DND-41 (cell line): ENCODE results near the gene TMEM132C.

Experiments
- ATAC-seq: fragments of 200-7000 bp; cut with Tn5 transposase; 3 replicates; pipeline ENCODE4 v1.9.1; 2021; ENCODE audit warnings: low read depth; ENCODE audit not compliant: insufficient read depth
- DNase-seq: peaks from one replicate; pipeline ENCODE4 v3.0.0-alpha.2; 2020
- H2AFZ ChIP-seq: 2 replicates; pipeline ENCODE4 v1.6.0; 2012; ENCODE audit warnings: low read depth, low read length
- H3K27ac ChIP-seq: 2 replicates; pipeline ENCODE4 v1.5.1; 2012; ENCODE audit warnings: low read length, inconsistent platforms
- H3K27me3 ChIP-seq: fragments of 200-600 bp; sonication (generic); 2 replicates; pipeline ENCODE4 v1.6.0; 2012; ENCODE audit warnings: low read length, mild to moderate bottlenecking, inconsistent platforms; ENCODE audit not compliant: insufficient read depth, poor library complexity
- H3K36me3 ChIP-seq: 2 replicates; pipeline ENCODE4 v1.5.1; 2012; ENCODE audit warnings: low read length, inconsistent platforms; ENCODE audit not compliant: insufficient read depth
- H3K4me1 ChIP-seq: 2 replicates; pipeline ENCODE4 v1.5.1; 2012; ENCODE audit warnings: mild to moderate bottlenecking, low read length; ENCODE audit not compliant: insufficient read depth
- H3K4me2 ChIP-seq: 2 replicates; pipeline ENCODE4 v1.6.0; 2012; ENCODE audit warnings: mild to moderate bottlenecking, moderate library complexity, low read length, inconsistent platforms; ENCODE audit not compliant: insufficient read depth
- H3K4me3 ChIP-seq, 2 experiments: fragments of 200-600 bp in 1 of 2; shearing (Covaris generic) in 1 of 2; 2 replicates each; pipeline ENCODE4 v1.5.1; 2012 to 2016; ENCODE audit warnings: inconsistent platforms in 2 of 2, low read length in 2 of 2, mild to moderate bottlenecking in 2 of 2, low read depth in 1 of 2, moderate library complexity in 1 of 2
- H3K79me2 ChIP-seq: 2 replicates; pipeline ENCODE4 v1.6.0; 2012; ENCODE audit warnings: low read length, inconsistent platforms; ENCODE audit not compliant: insufficient read depth
- H3K9ac ChIP-seq: 2 replicates; pipeline ENCODE4 v1.6.0; 2012; ENCODE audit warnings: low read depth, mild to moderate bottlenecking, inconsistent platforms, low read length, moderate library complexity
- H3K9me3 ChIP-seq: 2 replicates; pipeline ENCODE4 v1.5.1; 2012; ENCODE audit warnings: low read length, moderate library complexity, mild to moderate bottlenecking, inconsistent platforms; ENCODE audit not compliant: insufficient read depth, severe bottlenecking
- H4K20me1 ChIP-seq: 2 replicates; pipeline ENCODE4 v1.6.0; 2012; ENCODE audit warnings: low read length; ENCODE audit not compliant: insufficient read depth
- CTCF ChIP-seq: IDR thresholded peaks from 2 replicates; pipeline ENCODE4 v1.5.1; 2012; ENCODE audit warnings: borderline replicate concordance, low read length, moderate library complexity, mild to moderate bottlenecking; ENCODE audit not compliant: poor library complexity, severe bottlenecking; ENCODE audit errors: extremely low read depth
- EZH2 ChIP-seq: IDR thresholded peaks from 3 replicates; pipeline ENCODE4 v1.6.1; 2012; ENCODE audit warnings: borderline replicate concordance, low read depth, mild to moderate bottlenecking, moderate library complexity, low read length, inconsistent platforms; ENCODE audit not compliant: severe bottlenecking

TMEM132C gene

GRCh38 chr12:128694445-128694844 lies 427.5 kb downstream of the TMEM132C start:
- Histone ChIP-seq H3K27ac (no peak overlapping the region), H3K4me3 (no peak overlapping the region), H3K27me3 (no peaks in the 10 kb centered on the region), H2AFZ (no peak overlapping the region), H3K9me3 (peaks cover 8% of the 10 kb centered on the region), H3K4me2 (no peak overlapping the region), H4K20me1 (no peaks in the 10 kb centered on the region), H3K9ac (no peak overlapping the region), H3K79me2 (no peaks in the 10 kb centered on the region), H3K36me3 (no peaks in the 10 kb centered on the region), H3K4me1 (no peaks in the 10 kb centered on the region)
- TF ChIP-seq CTCF: no peak
- TF ChIP-seq EZH2: no peak
- no peak for ATAC-seq
- DNase-seq: no peak

DNA sequence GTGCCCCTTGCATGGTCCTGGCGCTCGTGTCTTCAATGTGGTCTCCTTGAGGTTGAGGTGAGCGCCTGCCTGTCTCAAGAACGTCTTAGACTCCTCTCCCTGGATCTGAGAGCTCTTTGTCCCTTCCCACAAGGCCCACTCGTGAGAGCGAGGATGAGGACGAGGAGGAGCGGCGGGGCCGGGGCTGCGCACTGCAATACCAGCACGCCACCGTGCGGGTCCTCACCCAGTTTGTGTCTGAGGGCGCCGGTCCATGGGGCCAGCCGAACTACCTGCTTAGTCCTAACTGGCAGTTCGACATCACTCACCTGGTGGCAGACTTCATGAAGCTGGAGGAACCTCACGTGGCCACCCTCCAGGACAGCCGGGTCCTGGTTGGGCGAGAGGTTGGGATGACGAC lies 428.7 kb downstream of the TMEM132C start:
- Histone ChIP-seq H3K27me3 (no peaks in the 10 kb centered on the region), H2AFZ (no peak overlapping the region), H3K9ac (no peak overlapping the region), H4K20me1 (no peaks in the 10 kb centered on the region), H3K9me3 (peaks cover 8% of the 10 kb centered on the region), H3K4me1 (no peaks in the 10 kb centered on the region), H3K79me2 (no peaks in the 10 kb centered on the region), H3K27ac (no peak overlapping the region), H3K4me3 (no peak overlapping the region), H3K4me2 (no peak overlapping the region), H3K36me3 (no peaks in the 10 kb centered on the region)
- DNase-seq: no peak
- ATAC-seq: no peak
- TF ChIP-seq EZH2 (no peak), CTCF (no peak)

DNA sequence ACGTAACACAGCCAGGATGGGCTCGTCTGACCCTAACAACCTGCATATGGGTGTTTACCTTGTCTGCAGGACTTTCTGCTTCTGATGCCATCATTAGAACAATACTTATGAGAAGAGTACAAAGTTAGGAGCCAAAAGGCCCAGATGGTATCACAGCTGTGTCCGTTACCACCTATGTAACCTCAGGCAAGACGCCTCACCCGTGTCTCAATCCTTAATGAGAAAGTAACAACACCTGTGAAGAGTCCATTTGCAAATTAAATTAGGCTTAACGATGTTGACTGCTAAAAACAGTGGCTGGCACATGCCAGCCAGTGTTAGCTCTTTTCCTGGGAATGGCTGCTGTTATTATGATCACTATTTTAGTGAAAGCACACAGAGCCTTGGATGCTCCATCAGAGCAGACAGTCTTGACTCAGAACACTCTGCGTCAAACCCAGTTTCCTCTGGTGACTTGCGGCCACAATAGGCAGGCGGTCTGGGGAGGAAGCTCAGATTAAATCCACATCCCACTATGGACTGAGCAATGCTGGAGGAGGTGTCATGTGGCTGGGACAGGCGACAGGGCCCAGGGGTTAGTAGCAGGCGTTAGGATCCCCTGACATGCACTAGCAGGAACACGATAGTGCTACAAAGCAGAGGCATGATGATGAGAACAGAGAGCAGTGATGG lies 431.5 kb downstream of the TMEM132C start:
- DNase-seq (no peak), ATAC-seq (no peak)
- Histone ChIP-seq H2AFZ (no peak overlapping the region), H3K9ac (no peak overlapping the region), H3K4me2 (no peak overlapping the region), H3K79me2 (no peaks in the 10 kb centered on the region), H3K36me3 (no peaks in the 10 kb centered on the region), H3K27ac (no peak overlapping the region), H3K27me3 (no peaks in the 10 kb centered on the region), H4K20me1 (no peaks in the 10 kb centered on the region), H3K4me1 (no peaks in the 10 kb centered on the region), H3K9me3 (peaks cover 10% of the 10 kb centered on the region), H3K4me3 (no peak overlapping the region)
- no peak for TF ChIP-seq CTCF
- TF ChIP-seq EZH2: no peak
